Measurements from ENCODE around the gene GFRA1. TPM values are rescaled to one million over a fixed set of nuclear protein-coding genes. Genes with fewer than 3 reads are reported as not detected.

Gene GFRA1
- total and polyA plus RNA-seq, 2 experiments from 2014 or later, result 1.7 to 5.0 TPM

DNA sequence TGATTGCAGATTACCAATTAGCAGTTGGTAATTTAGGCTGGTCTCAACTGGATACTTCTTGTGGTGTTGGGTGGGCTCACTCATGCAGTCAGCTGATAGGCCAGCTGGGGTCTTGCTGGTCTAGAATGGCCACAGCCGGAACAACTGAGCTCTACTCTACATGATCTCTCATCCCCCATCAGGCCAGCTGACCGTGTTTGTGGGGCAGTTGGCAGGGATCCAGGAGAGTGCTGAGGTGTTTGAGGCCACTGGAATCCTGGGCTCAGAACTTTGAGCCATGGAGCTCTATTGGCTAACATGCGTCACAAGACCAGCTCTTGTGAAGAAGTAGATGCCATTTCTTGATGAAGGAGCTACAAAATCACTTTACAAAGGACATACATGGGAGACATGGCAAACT, 242.4 kb downstream of the GFRA1 start:
- TF ChIP-seq, protein P1, sequence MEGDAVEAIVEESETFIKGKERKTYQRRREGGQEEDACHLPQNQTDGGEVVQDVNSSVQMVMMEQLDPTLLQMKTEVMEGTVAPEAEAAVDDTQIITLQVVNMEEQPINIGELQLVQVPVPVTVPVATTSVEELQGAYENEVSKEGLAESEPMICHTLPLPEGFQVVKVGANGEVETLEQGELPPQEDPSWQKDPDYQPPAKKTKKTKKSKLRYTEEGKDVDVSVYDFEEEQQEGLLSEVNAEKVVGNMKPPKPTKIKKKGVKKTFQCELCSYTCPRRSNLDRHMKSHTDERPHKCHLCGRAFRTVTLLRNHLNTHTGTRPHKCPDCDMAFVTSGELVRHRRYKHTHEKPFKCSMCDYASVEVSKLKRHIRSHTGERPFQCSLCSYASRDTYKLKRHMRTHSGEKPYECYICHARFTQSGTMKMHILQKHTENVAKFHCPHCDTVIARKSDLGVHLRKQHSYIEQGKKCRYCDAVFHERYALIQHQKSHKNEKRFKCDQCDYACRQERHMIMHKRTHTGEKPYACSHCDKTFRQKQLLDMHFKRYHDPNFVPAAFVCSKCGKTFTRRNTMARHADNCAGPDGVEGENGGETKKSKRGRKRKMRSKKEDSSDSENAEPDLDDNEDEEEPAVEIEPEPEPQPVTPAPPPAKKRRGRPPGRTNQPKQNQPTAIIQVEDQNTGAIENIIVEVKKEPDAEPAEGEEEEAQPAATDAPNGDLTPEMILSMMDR (IDR thresholded peaks at IDR 0.05; ENCODE audit: low read depth, low read length), result no peak
- peaks cover 2% of the 10 kb centered on the region for H3K9me3 ChIP-seq (ENCODE audit: low read depth)
- no peaks in the 10 kb centered on the region for H3K36me3 ChIP-seq
- no peak overlapping the region for H3K27ac ChIP-seq
- no peaks in the 10 kb centered on the region for H3K27me3 ChIP-seq
- no peaks in the 10 kb centered on the region for H3K4me1 ChIP-seq (ENCODE audit: low read depth)
- H3K4me3 ChIP-seq, result no peak overlapping the region
- no peak for DNase-seq (ENCODE audit: low read depth in 1 of 2, low spot score in 1 of 2)

DNA sequence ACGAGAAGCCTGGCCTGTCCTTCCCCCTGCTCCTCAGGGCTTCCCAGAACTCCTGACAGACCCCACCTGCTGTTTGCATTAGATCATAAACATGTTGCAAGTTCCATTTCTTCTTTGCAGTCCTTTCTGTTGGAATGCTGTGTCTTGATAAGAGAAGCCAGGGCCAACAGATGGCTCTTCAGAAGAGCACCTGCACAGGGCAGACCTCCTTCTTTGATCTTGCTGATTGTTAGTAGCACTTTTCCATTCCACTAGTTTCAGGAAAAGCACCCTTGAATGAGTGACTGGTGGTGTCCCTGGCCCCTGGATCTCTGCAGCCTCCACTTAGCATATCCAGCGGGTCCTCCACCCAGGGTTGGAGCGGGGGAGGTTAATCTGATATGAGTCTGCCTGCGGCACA, 243.2 kb downstream of the GFRA1 start:
- Histone ChIP-seq H3K4me3 (no peak overlapping the region), H3K4me1 (ENCODE audit: low read depth) (no peaks in the 10 kb centered on the region), H3K27ac (no peak overlapping the region), H3K9me3 (ENCODE audit: low read depth) (peaks cover 2% of the 10 kb centered on the region), H3K27me3 (no peaks in the 10 kb centered on the region), H3K36me3 (no peaks in the 10 kb centered on the region)
- DNase-seq (ENCODE audit: low read depth in 1 of 2, low spot score in 1 of 2), result no peak
- TF ChIP-seq, protein P1 (IDR thresholded peaks at IDR 0.05; ENCODE audit: low read depth, low read length), result no peak

DNA sequence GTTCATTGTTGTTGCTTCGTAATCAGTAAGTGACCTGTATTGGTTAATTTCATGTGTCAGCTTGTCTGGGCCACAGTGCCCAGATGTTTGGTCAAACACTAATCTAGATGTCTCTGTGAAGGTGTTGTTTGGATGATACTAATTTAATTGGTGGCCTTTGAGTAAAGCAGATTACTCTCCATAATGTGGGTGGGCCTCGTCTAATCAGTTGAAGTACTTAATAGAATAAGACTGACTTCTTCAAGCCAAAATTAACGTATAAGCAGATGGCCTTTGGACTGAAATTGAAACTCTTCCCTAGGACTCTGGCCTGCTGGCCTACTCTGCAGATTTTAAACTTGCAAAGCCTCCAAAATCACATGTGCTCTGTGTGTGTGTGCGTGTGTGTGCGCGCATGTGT, 245.7 kb downstream of the GFRA1 start:
- H3K4me3 ChIP-seq, result no peak overlapping the region

DNA sequence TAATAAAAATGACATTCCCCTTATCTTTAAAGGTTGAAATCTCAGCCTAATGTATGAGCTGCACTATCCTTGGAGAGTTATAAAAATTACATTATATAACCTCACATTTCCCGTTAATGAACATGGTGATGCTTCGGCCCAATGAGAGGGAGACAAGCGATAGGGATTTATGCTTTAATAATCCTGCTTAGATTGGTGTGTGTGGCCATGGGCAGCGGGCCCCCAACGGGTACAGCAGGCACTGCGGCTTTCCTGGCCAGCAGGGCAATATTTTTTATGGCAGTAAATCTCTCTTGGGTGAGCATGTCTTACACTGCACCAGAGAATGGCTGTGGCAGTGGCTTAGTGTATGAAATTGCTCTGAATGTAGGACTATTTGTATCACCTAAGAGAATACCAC, 246.3 kb downstream of the GFRA1 start:
- H3K4me3 ChIP-seq, result no peak overlapping the region
- no peak overlapping the region for H3K27ac ChIP-seq
- peaks cover 5% of the 10 kb centered on the region for H3K4me1 ChIP-seq (ENCODE audit: low read depth)
- H3K9me3 ChIP-seq (ENCODE audit: low read depth), result no peaks in the 10 kb centered on the region
- TF ChIP-seq, protein P1 (IDR thresholded peaks at IDR 0.05; ENCODE audit: low read depth, low read length), result no peak
- no peaks in the 10 kb centered on the region for H3K36me3 ChIP-seq
- H3K27me3 ChIP-seq, result no peaks in the 10 kb centered on the region
- no peak for DNase-seq (ENCODE audit: low read depth in 1 of 2, low spot score in 1 of 2)

More for the DNA sequence above, 245.7 kb downstream of the GFRA1 start:
- H3K4me1 ChIP-seq (ENCODE audit: low read depth), result peaks cover 5% of the 10 kb centered on the region
- H3K27ac ChIP-seq, result no peak overlapping the region
- TF ChIP-seq, protein P1 (IDR thresholded peaks at IDR 0.05; ENCODE audit: low read depth, low read length), result no peak
- H3K36me3 ChIP-seq, result no peaks in the 10 kb centered on the region
- no peaks in the 10 kb centered on the region for H3K27me3 ChIP-seq
- DNase-seq (ENCODE audit: low read depth in 1 of 2, low spot score in 1 of 2), result no peak
- H3K9me3 ChIP-seq (ENCODE audit: low read depth), result no peaks in the 10 kb centered on the region

DNA sequence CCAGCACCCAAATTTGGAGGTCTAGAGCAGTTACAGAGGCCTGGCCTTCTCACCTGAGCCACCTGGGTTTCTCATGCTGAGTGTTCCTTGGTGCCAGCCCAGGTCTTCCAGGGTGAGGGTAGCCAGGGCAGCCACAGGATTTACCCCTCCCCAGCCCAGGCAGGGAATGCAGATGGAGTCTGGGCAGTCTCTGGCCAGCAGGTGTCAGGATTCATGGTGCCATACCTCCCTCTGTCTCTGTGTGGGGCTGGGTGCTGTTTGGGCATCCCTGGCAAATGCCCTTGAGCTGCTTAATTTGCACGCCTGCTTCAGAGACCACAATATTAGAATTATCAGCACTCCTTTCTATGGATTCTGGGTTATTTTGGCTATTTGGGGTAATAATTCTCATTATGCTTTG, 246.7 kb downstream of the GFRA1 start:
- DNase-seq (ENCODE audit: low read depth in 1 of 2, low spot score in 1 of 2), result no peak
- Histone ChIP-seq H3K27me3 (no peaks in the 10 kb centered on the region), H3K27ac (no peak overlapping the region), H3K36me3 (no peaks in the 10 kb centered on the region), H3K4me1 (ENCODE audit: low read depth) (peaks cover 5% of the 10 kb centered on the region), H3K4me3 (no peak overlapping the region), H3K9me3 (ENCODE audit: low read depth) (no peaks in the 10 kb centered on the region)
- TF ChIP-seq, protein P1 (IDR thresholded peaks at IDR 0.05; ENCODE audit: low read depth, low read length), result no peak

Measured in cardiac muscle cell (in vitro differentiated cells and primary cell).